Activated CD4-positive, alpha-beta memory T cell treated with anti-CD3 and anti-CD28 coated beads for 36 hours (primary cell): ENCODE results near the gene NTRK1. TPM values are rescaled to one million over a fixed set of nuclear protein-coding genes. Genes with fewer than 3 reads are reported as not detected.

Experiments
- CTCF ChIA-PET: fragments of 350-600 bp; sonication (Branson Sonifier 250); formaldehyde crosslinking; loops from one replicate; lab custom pipeline; 2021; ENCODE audit warnings: antibody characterized with exemption, inconsistent platforms; lab: Charles Lee
- POLR2A ChIA-PET: fragments of 350-600 bp; sonication (Branson Sonifier 250); formaldehyde crosslinking; loops from one replicate; lab custom pipeline; 2021; ENCODE audit warnings: antibody characterized with exemption; lab: Charles Lee
- DNase-seq: peaks from one replicate; pipeline ENCODE4 v3.0.0-alpha.2; 2020
- H3K27ac Mint-ChIP-seq: one replicate; pipeline ENCODE4 v1.8.0; 2021; ENCODE audit warnings: mixed read lengths
- H3K27me3 Mint-ChIP-seq: one replicate; pipeline ENCODE4 v1.8.0; 2021; ENCODE audit warnings: mixed read lengths
- H3K36me3 Mint-ChIP-seq: one replicate; pipeline ENCODE4 v1.8.0; 2021; ENCODE audit warnings: mixed read lengths
- H3K4me1 Mint-ChIP-seq: one replicate; pipeline ENCODE4 v1.8.0; 2021; ENCODE audit warnings: low read depth, mixed read lengths
- H3K4me3 Mint-ChIP-seq: one replicate; pipeline ENCODE4 v1.8.0; 2021; ENCODE audit warnings: mild to moderate bottlenecking, mixed read lengths
- H3K9me3 Mint-ChIP-seq: one replicate; pipeline ENCODE4 v1.8.0; 2021; ENCODE audit warnings: mixed read lengths
- intact Hi-C: fragments of 100-400 bp; cut with micrococcal nuclease; formaldehyde crosslinking; loops from one replicate; pipeline ENCODE4 v1.15.1; 2023
- total RNA-seq, 2 experiments: library from RNA; stranded (reverse); gene quantifications; one replicate each; pipeline ENCODE4 v1.2.3, GENCODE V29; 2021

NTRK1 gene
- total RNA-seq, 2 experiments from 2014 or later, result 6.4 to 6.7 TPM

DNA sequence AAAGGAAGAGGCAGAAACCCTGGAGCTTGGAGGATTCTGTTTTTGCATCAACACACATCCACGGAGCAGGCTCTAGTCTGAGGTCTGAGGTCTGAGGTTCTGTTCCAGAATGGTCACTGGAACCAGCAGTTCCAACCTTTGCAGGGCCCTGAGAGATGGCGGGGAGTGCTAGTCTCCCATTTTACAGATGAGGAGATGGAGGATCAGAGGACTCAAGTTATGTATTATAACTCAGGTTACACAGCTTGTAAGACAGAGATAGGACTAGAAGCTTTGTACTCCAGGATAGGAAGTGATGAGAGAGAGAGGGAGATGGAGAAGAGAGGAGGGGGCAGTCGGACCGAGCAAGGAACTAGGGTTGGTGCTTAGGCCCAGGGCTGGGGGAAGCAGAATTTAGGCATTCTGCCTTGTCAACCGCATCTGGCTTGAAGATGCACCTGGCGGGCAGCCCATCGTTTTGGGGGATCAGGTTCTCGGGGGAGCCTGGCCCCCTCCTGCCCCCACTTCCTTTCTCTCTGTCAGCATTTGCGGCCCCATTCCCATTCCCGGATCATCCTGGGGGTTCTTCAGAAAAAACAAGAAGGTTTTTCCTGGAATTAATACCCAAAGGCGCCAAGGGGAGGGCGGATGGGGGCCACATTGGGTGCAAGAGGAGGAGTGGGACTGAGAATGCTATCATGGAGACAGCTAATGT lies 38.5 kb downstream of the NTRK1 start:
- CTCF ChIA-PET, result interaction anchor here (1.1 to 1.9 kb wide), 7 partner anchors 9 to 102 kb away, joined by 3 to 9 read pairs (median 3); no protein-coding TSS in a partner anchor
- POLR2A ChIA-PET, result interaction anchor here (1.0 kb wide), 1 partner anchor 14 kb away, joined by 3 read pairs; no protein-coding TSS in a partner anchor
- Mint-ChIP-seq H3K36me3 (no peaks in the 10 kb centered on the region), H3K27me3 (peaks cover 32% of the 10 kb centered on the region), H3K9me3 (no peaks in the 10 kb centered on the region), H3K4me3 (no peak overlapping the region), H3K4me1 (peaks cover 2% of the 10 kb centered on the region), H3K27ac (no peak overlapping the region)
- intact Hi-C loops, result loop anchor here (10.0 kb wide), 1 partner anchor 214 kb away; no protein-coding TSS in a partner anchor
- no peak for DNase-seq

DNA sequence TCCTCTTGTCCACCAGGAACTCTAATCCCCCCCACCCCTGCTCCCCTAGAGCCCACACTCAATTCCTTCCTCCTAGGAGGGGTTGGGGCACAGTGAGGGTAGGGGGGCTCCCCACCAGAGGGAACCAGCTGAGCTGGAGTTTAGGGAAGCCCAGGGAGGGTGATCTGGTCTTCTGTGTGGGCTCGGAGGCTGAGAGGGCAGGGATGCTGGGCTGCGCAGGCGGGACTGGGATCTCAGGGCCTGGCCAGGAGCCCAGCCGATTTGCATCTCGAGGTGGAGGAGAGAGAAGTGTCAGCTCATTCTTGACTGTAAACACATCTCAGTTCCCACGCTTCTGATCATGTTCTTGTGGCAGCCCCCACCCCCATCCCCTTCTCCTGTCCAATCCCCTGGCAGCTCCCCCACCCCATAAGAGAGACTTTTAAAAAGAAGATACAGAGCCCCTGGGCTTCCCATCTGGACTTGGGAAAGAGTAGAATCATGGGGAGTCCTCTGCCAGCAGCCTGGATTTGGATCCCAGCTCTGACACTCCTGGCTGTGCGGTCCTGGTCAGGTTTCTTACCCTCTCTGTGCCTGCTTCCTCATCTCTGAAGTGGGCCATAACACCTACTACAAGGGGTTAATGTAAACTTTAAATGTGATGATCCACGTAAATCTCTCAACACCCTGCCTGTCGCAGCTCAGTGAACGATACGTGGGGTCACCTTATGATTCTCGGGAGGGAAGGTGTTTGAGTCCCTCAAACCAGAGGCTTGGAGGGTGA lies 39.5 kb downstream of the NTRK1 start:
- ChIA-PET CTCF (interaction anchor here (1.2 to 1.5 kb wide), 3 partner anchors 10 to 62 kb away, joined by 3 to 8 read pairs (median 3); no protein-coding TSS in a partner anchor), POLR2A (interaction anchor here (1.0 kb wide), 1 partner anchor 13 kb away, joined by 3 read pairs; no protein-coding TSS in a partner anchor)
- peaks cover 2% of the 10 kb centered on the region for H3K4me1 Mint-ChIP-seq
- peaks cover 26% of the 10 kb centered on the region for H3K27me3 Mint-ChIP-seq
- intact Hi-C loops, result loop anchor here (10.0 kb wide), 1 partner anchor 215 kb away; no protein-coding TSS in a partner anchor
- H3K4me3 Mint-ChIP-seq, result no peak overlapping the region
- DNase-seq, result no peak
- H3K9me3 Mint-ChIP-seq, result no peaks in the 10 kb centered on the region
- no peak overlapping the region for H3K27ac Mint-ChIP-seq
- H3K36me3 Mint-ChIP-seq, result no peaks in the 10 kb centered on the region

DNA sequence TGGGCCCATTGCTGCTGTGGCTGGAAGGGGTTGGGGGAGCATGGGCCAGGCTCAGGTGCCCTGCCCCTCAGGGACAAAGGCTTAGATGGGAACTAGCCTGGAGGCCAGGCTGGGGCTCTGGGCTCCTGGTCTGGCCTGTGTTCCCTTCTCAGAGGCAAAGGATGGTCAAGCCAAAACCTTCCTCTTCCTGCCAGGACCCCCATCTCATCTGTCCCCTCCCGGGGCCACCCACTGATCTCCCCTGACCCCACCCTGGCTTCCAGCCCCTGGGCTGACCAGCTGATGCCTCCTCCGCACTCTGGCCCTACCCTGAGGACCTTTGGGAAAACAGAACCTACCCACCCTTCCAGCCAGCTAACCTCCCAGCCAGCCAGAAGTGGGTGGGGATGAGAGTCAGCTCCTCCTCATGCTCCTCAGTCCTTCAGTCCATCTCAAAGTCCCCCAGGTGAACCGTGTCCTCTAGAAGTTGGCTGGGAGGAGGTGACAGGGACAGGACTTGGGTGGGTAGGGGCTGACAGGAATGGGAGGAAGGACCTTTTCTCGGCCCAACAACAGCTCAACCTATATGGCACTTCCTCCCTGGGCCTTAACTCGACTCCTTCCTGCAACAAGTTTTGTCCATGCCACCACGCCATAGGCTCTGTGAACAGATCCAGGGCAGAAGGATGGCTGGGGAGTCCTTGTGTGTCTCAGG lies 40.4 kb downstream of the NTRK1 start:
- H3K27me3 Mint-ChIP-seq, result peaks cover 24% of the 10 kb centered on the region
- no peak overlapping the region for H3K27ac Mint-ChIP-seq
- no peaks in the 10 kb centered on the region for H3K36me3 Mint-ChIP-seq
- no peak for DNase-seq
- POLR2A ChIA-PET, result no interaction called here
- CTCF ChIA-PET, result interaction anchor here (0.7 to 1.3 kb wide), 2 partner anchors 11 to 27 kb away, joined by 3 to 8 read pairs; no protein-coding TSS in a partner anchor
- H3K9me3 Mint-ChIP-seq, result no peaks in the 10 kb centered on the region
- intact Hi-C loops, result no loop called here
- H3K4me3 Mint-ChIP-seq, result no peak overlapping the region
- peaks cover 2% of the 10 kb centered on the region for H3K4me1 Mint-ChIP-seq

DNA sequence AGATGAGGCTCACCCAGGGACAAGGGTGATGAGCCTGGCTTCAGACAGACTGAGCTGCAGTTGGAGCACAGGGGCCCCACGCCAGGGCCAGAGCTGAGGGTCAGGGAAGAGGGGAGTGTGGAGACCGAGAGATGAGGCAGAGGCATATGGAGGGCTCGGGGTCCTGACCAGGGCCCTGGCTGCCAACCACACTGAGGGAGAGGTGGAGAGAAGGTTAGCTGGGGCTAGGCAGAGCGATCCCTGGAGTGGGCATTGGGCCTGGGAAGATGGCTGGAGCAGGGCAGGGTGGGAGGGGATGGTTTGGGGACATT lies 40.9 kb downstream of the NTRK1 start:
- CTCF ChIA-PET, result interaction anchor here (0.7 kb wide), 1 partner anchor 10 kb away, joined by 3 read pairs; no protein-coding TSS in a partner anchor
- Mint-ChIP-seq H3K9me3 (no peaks in the 10 kb centered on the region), H3K36me3 (no peaks in the 10 kb centered on the region), H3K4me1 (peaks cover 2% of the 10 kb centered on the region), H3K27me3 (peaks cover 22% of the 10 kb centered on the region), H3K27ac (no peak overlapping the region), H3K4me3 (no peak overlapping the region)
- intact Hi-C loops, result no loop called here
- DNase-seq, result no peak
- POLR2A ChIA-PET, result no interaction called here

DNA sequence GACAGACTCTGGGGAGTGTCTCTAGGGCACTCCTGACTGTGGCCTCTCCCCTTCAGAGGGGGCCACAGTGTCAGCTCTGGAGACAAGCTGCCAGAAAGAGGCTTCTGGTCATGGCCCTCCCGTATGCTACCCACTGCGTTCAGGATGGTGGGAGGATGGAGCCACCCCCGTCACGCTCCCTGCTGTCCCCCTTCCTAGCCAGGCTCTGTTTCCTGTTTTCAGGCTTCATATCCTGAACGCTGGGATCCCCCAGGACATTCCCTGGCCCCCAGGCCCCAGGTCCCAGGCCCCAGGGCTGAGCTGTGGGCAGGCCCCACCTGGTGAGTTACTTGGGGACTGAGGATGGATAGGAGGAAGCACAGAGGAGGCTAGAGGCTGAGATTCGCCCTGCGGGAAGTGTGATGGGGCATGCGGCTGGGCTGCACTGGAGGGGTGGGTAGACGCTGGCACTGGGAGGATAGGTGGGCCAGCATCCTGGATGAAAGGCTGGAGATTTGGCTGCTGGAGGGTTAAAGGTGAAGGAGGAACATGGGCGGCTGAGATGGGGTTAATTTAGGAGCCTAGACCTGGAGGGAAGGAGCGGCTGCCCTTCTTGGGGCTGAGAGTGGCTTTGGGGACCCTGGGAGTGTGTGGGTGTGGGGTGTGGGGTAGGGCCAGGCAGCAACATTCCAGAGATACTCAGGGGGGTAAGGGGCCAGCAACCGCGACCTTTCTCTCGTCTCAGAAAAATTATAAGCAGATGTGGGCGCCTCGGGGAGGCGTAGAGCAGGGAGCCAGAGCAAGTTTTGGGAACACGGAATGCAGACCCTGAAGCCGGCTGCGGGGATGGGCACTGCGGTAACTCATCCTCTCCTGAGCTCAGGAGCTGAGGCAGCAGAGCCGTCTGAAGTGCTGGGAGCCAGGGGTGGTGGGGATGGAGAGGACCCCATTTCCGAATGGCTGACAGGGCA lies 41.6 kb downstream of the NTRK1 start:
- intact Hi-C loops, result no loop called here
- Mint-ChIP-seq H3K27ac (no peak overlapping the region), H3K4me3 (no peak overlapping the region), H3K9me3 (no peaks in the 10 kb centered on the region), H3K4me1 (peaks cover 4% of the 10 kb centered on the region), H3K27me3 (peaks cover 21% of the 10 kb centered on the region), H3K36me3 (no peaks in the 10 kb centered on the region)
- CTCF ChIA-PET, result no interaction called here
- no peak for DNase-seq
- POLR2A ChIA-PET, result no interaction called here

DNA sequence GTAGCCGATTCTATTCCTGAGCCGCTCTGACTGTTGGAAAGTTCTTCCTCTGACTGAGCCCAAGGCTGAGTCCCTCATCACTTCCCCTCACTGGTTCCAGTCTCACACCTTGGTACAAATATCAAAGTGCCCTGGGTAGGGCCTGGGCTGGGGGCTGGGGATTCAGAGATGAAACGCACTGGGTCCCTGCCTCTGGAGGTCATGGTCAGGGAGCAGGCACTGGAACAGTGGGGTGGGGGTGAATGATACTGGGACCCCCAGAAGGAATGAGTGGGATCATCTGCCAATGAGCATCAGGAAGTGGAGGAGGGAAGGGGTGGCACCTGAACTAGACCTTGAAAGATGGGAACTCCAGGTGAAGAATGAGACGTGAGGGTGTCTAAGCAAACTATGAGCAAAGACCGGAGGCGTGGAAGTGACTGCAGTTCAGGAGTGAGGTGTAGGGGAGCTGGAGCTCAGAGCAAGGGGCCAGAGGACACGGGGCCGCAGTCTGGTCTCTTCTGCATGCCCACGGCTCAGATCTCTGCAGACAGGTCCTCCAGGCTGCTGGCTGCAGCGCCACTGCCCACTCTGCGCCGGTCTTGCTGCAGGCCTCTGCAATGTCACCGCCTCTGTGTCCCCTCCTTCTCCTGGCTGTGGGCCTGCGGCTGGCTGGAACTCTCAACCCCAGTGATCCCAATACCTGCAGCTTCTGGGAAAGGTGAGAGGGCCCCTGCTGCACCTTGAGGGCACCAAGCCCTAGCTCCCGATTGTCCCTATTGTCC lies 42.8 kb downstream of the NTRK1 start:
- intact Hi-C loops, result no loop called here
- Mint-ChIP-seq H3K4me3 (no peak overlapping the region), H3K27ac (no peak overlapping the region), H3K27me3 (peaks cover 15% of the 10 kb centered on the region), H3K9me3 (no peaks in the 10 kb centered on the region), H3K4me1 (peaks cover 2% of the 10 kb centered on the region), H3K36me3 (no peaks in the 10 kb centered on the region)
- ChIA-PET POLR2A (no interaction called here), CTCF (no interaction called here)
- DNase-seq, result no peak

DNA sequence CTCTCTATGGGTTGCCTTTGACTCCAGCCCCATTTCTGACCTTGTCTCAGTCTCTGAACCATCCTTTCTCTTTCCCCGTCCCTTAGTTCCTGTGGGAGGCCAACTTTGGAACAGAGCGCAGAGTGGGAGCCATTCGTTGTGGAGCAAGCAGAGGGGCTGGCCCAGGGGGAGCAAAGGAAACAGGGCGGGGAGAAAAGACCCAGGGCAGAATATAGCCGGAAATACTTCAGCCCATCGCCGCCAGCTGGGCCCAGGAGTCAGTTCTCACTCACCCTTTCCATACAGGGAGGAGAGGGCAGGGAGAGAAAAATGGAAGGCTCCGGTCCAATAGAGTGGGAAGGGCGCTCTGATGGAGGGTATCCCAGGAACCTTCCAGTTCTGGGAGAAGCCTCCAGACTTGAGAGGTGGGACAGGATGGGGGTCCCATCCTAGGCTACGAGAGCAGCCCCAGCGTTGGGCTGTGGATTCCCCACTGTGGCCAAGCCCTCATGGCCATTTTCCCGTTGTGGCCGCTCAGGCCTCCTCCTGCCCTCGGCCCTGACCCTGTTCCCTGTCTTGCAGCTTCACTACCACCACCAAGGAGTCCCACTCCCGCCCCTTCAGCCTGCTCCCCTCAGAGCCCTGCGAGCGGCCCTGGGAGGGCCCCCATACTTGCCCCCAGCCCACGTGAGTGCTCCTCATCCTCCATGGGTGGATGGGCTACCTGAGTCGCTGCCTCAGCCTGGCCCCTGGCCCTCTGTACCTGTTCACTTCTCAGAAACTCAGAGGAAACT lies 43.7 kb downstream of the NTRK1 start:
- Mint-ChIP-seq H3K27me3 (peaks cover 8% of the 10 kb centered on the region), H3K4me1 (peaks cover 2% of the 10 kb centered on the region), H3K9me3 (no peaks in the 10 kb centered on the region), H3K27ac (no peak overlapping the region), H3K4me3 (no peak overlapping the region), H3K36me3 (no peaks in the 10 kb centered on the region)
- no peak for DNase-seq
- intact Hi-C loops, result no loop called here
- ChIA-PET POLR2A (no interaction called here), CTCF (no interaction called here)

DNA sequence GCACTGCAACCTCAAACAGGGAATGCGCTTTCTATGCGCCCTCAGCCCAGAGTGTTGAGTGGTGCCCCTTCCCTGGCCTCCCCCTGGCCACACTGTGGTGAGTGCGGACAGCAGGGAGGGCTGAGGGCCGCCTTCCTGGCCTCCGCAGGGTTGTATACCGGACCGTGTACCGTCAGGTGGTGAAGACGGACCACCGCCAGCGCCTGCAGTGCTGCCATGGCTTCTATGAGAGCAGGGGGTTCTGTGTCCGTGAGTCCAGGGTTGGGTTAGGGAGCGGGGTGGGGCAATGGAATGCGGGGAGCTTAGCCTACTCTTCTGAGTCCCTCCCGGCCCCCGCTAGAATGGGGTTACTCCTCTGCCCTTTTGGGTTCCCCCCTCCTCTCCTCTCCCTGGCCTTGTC lies 44.5 kb downstream of the NTRK1 start:
- Mint-ChIP-seq H3K9me3 (no peaks in the 10 kb centered on the region), H3K4me3 (no peak overlapping the region), H3K4me1 (peaks cover 2% of the 10 kb centered on the region), H3K36me3 (no peaks in the 10 kb centered on the region), H3K27me3 (peaks cover 4% of the 10 kb centered on the region), H3K27ac (no peak overlapping the region)
- intact Hi-C loops, result no loop called here
- POLR2A ChIA-PET, result no interaction called here
- no peak for DNase-seq
- CTCF ChIA-PET, result no interaction called here

DNA sequence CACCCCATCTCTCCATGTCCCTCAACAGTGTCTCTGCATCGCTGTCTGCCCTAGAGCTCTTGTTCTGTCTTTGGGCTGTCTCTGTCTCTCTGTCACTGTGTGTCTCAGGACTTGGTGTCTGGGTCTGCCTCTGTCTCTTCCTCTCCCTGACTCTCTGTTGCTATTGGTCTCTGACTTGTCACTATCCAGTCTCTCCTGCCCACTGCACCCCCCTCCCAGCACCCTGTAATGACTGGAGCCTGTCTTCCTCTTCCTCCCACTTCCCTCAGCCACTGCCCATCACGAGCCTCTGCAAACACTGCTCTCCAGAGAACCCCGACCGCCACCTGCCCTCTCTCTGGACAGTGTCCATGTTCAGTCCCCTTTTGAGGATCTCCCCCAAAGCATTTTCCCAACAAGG lies 45.0 kb downstream of the NTRK1 start:
- Mint-ChIP-seq H3K4me1 (peaks cover 2% of the 10 kb centered on the region), H3K27ac (no peak overlapping the region), H3K36me3 (no peaks in the 10 kb centered on the region), H3K4me3 (no peak overlapping the region), H3K9me3 (no peaks in the 10 kb centered on the region), H3K27me3 (peaks cover 4% of the 10 kb centered on the region)
- ChIA-PET CTCF (no interaction called here), POLR2A (no interaction called here)
- intact Hi-C loops, result no loop called here
- DNase-seq, result no peak

DNA sequence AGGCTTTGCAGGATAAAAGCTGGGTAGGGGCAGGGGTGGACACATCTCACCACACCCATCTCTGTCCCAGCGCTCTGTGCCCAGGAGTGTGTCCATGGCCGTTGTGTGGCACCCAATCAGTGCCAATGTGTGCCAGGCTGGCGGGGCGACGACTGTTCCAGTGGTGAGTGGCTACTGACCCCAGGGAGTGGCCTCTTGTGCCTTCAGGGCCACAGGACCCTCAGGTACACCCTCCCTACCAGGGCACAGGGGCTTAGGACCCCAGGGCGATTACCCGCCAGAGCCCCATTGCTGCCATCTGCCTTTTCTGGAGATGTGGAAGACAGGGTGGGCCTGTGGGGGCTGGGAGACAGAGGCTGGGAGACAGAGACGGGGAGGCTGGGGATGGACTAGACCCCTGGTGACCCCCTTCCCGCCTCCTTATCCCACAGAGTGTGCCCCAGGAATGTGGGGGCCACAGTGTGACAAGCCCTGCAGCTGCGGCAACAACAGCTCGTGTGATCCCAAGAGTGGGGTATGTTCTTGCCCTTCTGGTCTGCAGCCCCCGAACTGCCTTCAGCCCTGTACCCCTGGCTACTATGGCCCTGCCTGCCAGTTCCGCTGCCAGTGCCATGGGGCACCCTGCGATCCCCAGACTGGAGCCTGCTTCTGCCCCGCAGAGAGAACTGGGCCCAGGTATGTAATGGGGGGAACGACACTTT lies 45.7 kb downstream of the NTRK1 start:
- intact Hi-C loops, result no loop called here
- Mint-ChIP-seq H3K9me3 (no peaks in the 10 kb centered on the region), H3K4me1 (peaks cover 2% of the 10 kb centered on the region), H3K36me3 (no peaks in the 10 kb centered on the region), H3K27me3 (peaks cover 4% of the 10 kb centered on the region), H3K4me3 (no peak overlapping the region), H3K27ac (no peak overlapping the region)
- ChIA-PET CTCF (no interaction called here), POLR2A (no interaction called here)
- DNase-seq, result no peak
